Uterus (tissue), 2 donors: ENCODE results near the gene POTEJ.
"Not testable (repeated sequence)": the region's sequence is repeated elsewhere in the genome, so short reads cannot be mapped to it uniquely, and the experiment has no call there.

Experiments used
- CTCF ChIP-seq, 4 experiments: fragments of 200-600 bp in 2 of 4; fragments of 450-650 bp in 2 of 4; sonication (generic) in 2 of 4; IDR thresholded peaks; one replicate each; pipeline ENCODE4 v1.5.1; 2016 to 2019; ENCODE audit warnings: antibody characterized with exemption in 4 of 4, mild to moderate bottlenecking in 2 of 4, moderate library complexity in 1 of 4
- POLR2A ChIP-seq, 2 donors: fragments of 450-650 bp; IDR thresholded peaks; one replicate each; pipeline ENCODE4 v1.6.1; 2016; ENCODE audit warnings: antibody characterized with exemption in 2 of 2, mild to moderate bottlenecking in 1 of 2, moderate library complexity in 1 of 2

DNA sequence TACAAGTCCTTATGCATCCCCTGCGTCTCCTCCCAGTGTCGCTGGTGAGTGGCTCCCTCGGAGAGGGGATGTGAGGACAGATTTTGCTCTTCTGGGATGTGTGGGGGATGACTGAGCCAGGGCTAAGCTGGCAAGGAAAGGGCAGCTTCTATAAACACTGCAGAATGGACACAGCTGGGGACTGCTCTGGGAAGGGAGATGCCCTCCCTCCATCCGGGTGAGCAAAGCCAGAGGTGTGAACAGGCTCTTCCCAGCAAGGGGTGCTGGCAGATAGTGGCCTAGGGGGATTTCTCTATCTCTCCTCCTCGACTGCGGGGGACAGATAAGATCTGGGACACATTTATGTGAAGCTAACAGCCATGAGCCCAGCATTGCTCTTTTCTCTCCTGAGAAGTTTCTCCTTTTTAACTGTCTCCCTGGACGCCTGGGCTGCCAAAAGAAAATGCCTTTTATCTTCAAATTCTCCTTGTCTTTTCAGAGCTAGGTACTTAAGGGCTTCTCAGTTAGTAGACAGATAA lies 20.3 kb upstream of the POTEJ start:
- TF ChIP-seq CTCF, POLR2A (IDR thresholded peaks at IDR 0.05): not testable (repeated sequence)
